IMR-90 (cell line): Measurements from ENCODE around the gene MALRD1. TPM values are rescaled to one million over a fixed set of nuclear protein-coding genes. Genes with fewer than 3 reads are reported as not detected.

Source experiments
- ATAC-seq: fragments of 200-7000 bp; cut with Tn5 transposase; 2 replicates; pipeline ENCODE4 v1.9.1; 2020; ENCODE audit warnings: low read depth, mild to moderate bottlenecking, moderate library complexity
- BruUV-seq: library from RNA; stranded (reverse); fragments of 400-500 nt; replicated peaks from 2 replicates; lab custom pipeline; 2021; lab: Mats Ljungman, UMichigan
- CTCF ChIA-PET: fragments of 300-600 bp; formaldehyde crosslinking; extraction: SDS; loops from one replicate; lab custom pipeline; 2021; ENCODE audit warnings: antibody characterized with exemption; lab: Yijun Ruan, JAX
- POLR2A ChIA-PET: fragments of 300-600 bp; sonication (Branson Sonifier 250); formaldehyde crosslinking; loops from one replicate; lab custom pipeline; 2022; ENCODE audit warnings: antibody characterized with exemption; ENCODE audit not compliant: unreplicated experiment; lab: Charles Lee
- DNase-seq: peaks from one replicate; pipeline ENCODE4 v3.0.0; 2013
- H2AFZ ChIP-seq: replicated peaks from 2 replicates; pipeline ENCODE3; 2013; ENCODE audit warnings: low read length, mild to moderate bottlenecking; ENCODE audit not compliant: poor library complexity
- H2AK5ac ChIP-seq: 2 replicates; pipeline ENCODE4 v1.6.1; 2013; ENCODE audit warnings: low read depth, low read length, inconsistent platforms
- H2AK9ac ChIP-seq: replicated peaks from 2 replicates; pipeline ENCODE3; 2013; ENCODE audit warnings: mild to moderate bottlenecking, low read depth, low read length, moderate library complexity; ENCODE audit not compliant: poor library complexity
- H2BK120ac ChIP-seq: 2 replicates; pipeline ENCODE4 v1.6.1; 2013; ENCODE audit warnings: low read depth, low read length, inconsistent platforms
- H2BK15ac ChIP-seq: 3 replicates; pipeline ENCODE4 v1.6.1; 2013; ENCODE audit warnings: low read depth, low read length, inconsistent platforms
- H2BK20ac ChIP-seq: 2 replicates; pipeline ENCODE4 v1.6.1; 2013; ENCODE audit warnings: low read depth, mild to moderate bottlenecking, inconsistent platforms, low read length, moderate library complexity
- H2BK5ac ChIP-seq: 2 replicates; pipeline ENCODE4 v1.6.1; 2013; ENCODE audit warnings: mild to moderate bottlenecking, low read depth, low read length, inconsistent platforms; ENCODE audit not compliant: poor library complexity, severe bottlenecking
- H3K14ac ChIP-seq: replicated peaks from 2 replicates; pipeline ENCODE4 v1.6.1; 2013; ENCODE audit warnings: low read depth, low read length, inconsistent platforms
- H3K18ac ChIP-seq: 2 replicates; pipeline ENCODE4 v1.6.1; 2013; ENCODE audit warnings: low read depth, low read length, control low read depth
- H3K23ac ChIP-seq: 2 replicates; pipeline ENCODE4 v1.6.1; 2013; ENCODE audit warnings: low read depth, low read length, inconsistent platforms
- H3K27ac ChIP-seq: 2 replicates; pipeline ENCODE4 v1.5.1; 2013; ENCODE audit warnings: mild to moderate bottlenecking, control low read depth, low read length; ENCODE audit not compliant: insufficient read depth
- H3K27me3 ChIP-seq: 2 replicates; pipeline ENCODE4 v1.6.1; 2013; ENCODE audit warnings: low read length; ENCODE audit not compliant: control insufficient read depth, insufficient read depth
- H3K36me3 ChIP-seq: 2 replicates; pipeline ENCODE4 v1.6.1; 2013; ENCODE audit warnings: low read length, mixed read lengths; ENCODE audit not compliant: control insufficient read depth, insufficient read depth
- H3K4ac ChIP-seq: 2 replicates; pipeline ENCODE4 v1.6.1; 2013; ENCODE audit warnings: low read depth, low read length, inconsistent platforms
- H3K4me1 ChIP-seq: 2 replicates; pipeline ENCODE4 v1.6.1; 2013; ENCODE audit warnings: low read length, mixed read lengths; ENCODE audit not compliant: control insufficient read depth, insufficient read depth
- H3K4me2 ChIP-seq: 2 replicates; pipeline ENCODE4 v1.6.1; 2013; ENCODE audit warnings: low read depth, mild to moderate bottlenecking, control low read depth, low read length, moderate library complexity
- H3K4me3 ChIP-seq: 2 replicates; pipeline ENCODE4 v1.5.1; 2013; ENCODE audit warnings: low read depth, mild to moderate bottlenecking, control low read depth, low read length, moderate library complexity; ENCODE audit not compliant: insufficient read depth
- H3K56ac ChIP-seq: 2 replicates; pipeline ENCODE4 v1.6.1; 2013; ENCODE audit warnings: low read length, inconsistent platforms; ENCODE audit not compliant: insufficient read depth; ENCODE audit errors: extremely low read depth
- H3K79me1 ChIP-seq, 2 experiments: 2 replicates each; pipeline ENCODE4 v1.6.1; 2013; ENCODE audit warnings: low read length in 2 of 2, inconsistent platforms in 1 of 2, low read depth in 1 of 2
- H3K9ac ChIP-seq: 2 replicates; pipeline ENCODE4 v1.6.1; 2013; ENCODE audit warnings: low read depth, low read length, control low read depth
- H3K9me1 ChIP-seq: 2 replicates; pipeline ENCODE4 v1.6.1; 2013; ENCODE audit warnings: low read length, inconsistent platforms; ENCODE audit not compliant: insufficient read depth
- H3K9me3 ChIP-seq: 2 replicates; pipeline ENCODE4 v1.6.1; 2013; ENCODE audit warnings: low read length; ENCODE audit not compliant: control insufficient read depth, insufficient read depth
- H4K20me1 ChIP-seq: 2 replicates; pipeline ENCODE4 v1.6.1; 2013; ENCODE audit warnings: low read length, inconsistent platforms; ENCODE audit not compliant: insufficient read depth
- H4K5ac ChIP-seq: 2 replicates; pipeline ENCODE4 v1.6.1; 2013; ENCODE audit warnings: mild to moderate bottlenecking, low read depth, low read length, control low read depth
- H4K8ac ChIP-seq, 2 experiments: 2 replicates each; pipeline ENCODE4 v1.6.1; 2013; ENCODE audit warnings: low read depth in 2 of 2, low read length in 2 of 2, control low read depth in 1 of 2, inconsistent platforms in 1 of 2
- H4K91ac ChIP-seq: 2 replicates; pipeline ENCODE4 v1.6.1; 2013; ENCODE audit warnings: low read depth, low read length, inconsistent platforms; ENCODE audit not compliant: insufficient read depth
- BHLHE40 ChIP-seq: fragments of 150-350 bp; IDR thresholded peaks from 2 replicates; pipeline ENCODE4 v1.6.1; 2016; ENCODE audit warnings: mild to moderate bottlenecking, low read depth, low read length
- CEBPB ChIP-seq: IDR thresholded peaks from 2 replicates; pipeline ENCODE4 v1.6.1; 2012; ENCODE audit warnings: low read depth, low read length, improper control_type of control experiment
- MAZ ChIP-seq: IDR thresholded peaks from 2 replicates; pipeline ENCODE4 v1.6.1; 2012; ENCODE audit warnings: low read depth, mild to moderate bottlenecking, low read length, improper control_type of control experiment, moderate library complexity, borderline replicate concordance
- RCOR1 ChIP-seq: IDR thresholded peaks from 2 replicates; pipeline ENCODE4 v1.6.1; 2012; ENCODE audit warnings: mild to moderate bottlenecking, low read length, improper control_type of control experiment; ENCODE audit not compliant: insufficient replicate concordance
- dilution Hi-C: fragments of 300-500 bp; cut with HindIII; formaldehyde crosslinking; loops from one replicate; pipeline ENCODE4 v1.14.3; 2018; ENCODE audit warnings: low sequenced_read_pairs; ENCODE audit not compliant: unreplicated experiment
- in situ Hi-C: fragments of 300-500 bp; cut with MboI; formaldehyde crosslinking; loops from 3 replicates; pipeline ENCODE4 v1.14.3; 2019; ENCODE audit warnings: low sequenced_read_pairs, inconsistent platforms, mixed read lengths
- intact Hi-C: fragments of 100-400 bp; cut with micrococcal nuclease; formaldehyde crosslinking; loops from 2 replicates; pipeline ENCODE4 v1.10.0; 2022
- polyA plus RNA-seq, 3 experiments: library from polyadenylated mRNA; depleted of rRNA; stranded (reverse); fragments of >200 nt; gene quantifications; 2 replicates each; pipeline ENCODE4 v1.2.3, GENCODE V29; 2012; ENCODE audit warnings: low replicate concordance in 1 of 3
- total RNA-seq: library from RNA; depleted of rRNA; stranded (reverse); fragments of >200 nt; gene quantifications from 2 replicates; pipeline ENCODE4 v1.2.3, GENCODE V29; 2012

Gene MALRD1
- total and polyA plus RNA-seq, 2 of the 4 experiments (the other 2 are of a cell fraction) = 0.34 to 1.1 TPM

DNA sequence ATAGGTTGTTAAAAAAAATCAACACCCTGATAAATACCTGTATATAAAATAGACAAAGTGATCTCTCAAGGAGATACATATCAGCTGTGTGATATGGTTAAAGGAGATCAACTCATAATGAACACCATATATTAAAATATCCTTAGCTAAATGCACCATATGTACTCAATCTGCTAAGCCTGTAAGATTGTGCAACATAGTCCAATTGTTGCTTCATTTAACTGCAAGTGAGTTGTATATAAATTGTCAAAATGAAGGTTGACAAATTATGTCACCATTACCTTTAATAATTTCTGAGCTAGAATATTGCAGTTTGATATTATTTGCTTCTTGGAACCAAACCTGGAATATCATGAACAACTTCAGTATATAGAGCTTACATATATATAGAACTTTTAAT lies 283.7 kb downstream of the MALRD1 start:
- no peak overlapping the region for H3K4me2 ChIP-seq
- intact Hi-C loops (no loop called here), dilution Hi-C loops (no loop called here), in situ Hi-C loops (no loop called here)
- H3K4ac ChIP-seq = no peak overlapping the region
- no peaks in the 10 kb centered on the region for H3K79me1 ChIP-seq
- ChIA-PET POLR2A (no interaction called here), CTCF (no interaction called here)
- no peak overlapping the region for H3K4me3 ChIP-seq
- H3K23ac ChIP-seq = no peak overlapping the region
- ATAC-seq (no peak), DNase-seq (peak; percentile 10)
- no peak overlapping the region for H2AK5ac ChIP-seq
- H3K36me3 ChIP-seq = no peaks in the 10 kb centered on the region
- H3K27ac ChIP-seq = no peak overlapping the region
- no peak overlapping the region for H4K5ac ChIP-seq
- H3K9me3 ChIP-seq = no peaks in the 10 kb centered on the region
- no peak overlapping the region for H2BK120ac ChIP-seq
- no peak overlapping the region for H3K14ac ChIP-seq
- H3K56ac ChIP-seq = no peak overlapping the region
- H2AK9ac ChIP-seq = no peak overlapping the region
- H3K9me1 ChIP-seq = no peaks in the 10 kb centered on the region
- H2BK20ac ChIP-seq = no peak overlapping the region
- no peak overlapping the region for H2BK5ac ChIP-seq
- no peak overlapping the region for H4K91ac ChIP-seq
- H4K8ac ChIP-seq = no peak overlapping the region
- BruUV-seq = no TSS peak
- no peaks in the 10 kb centered on the region for H3K27me3 ChIP-seq
- no peak overlapping the region for H3K9ac ChIP-seq
- no peak overlapping the region for H3K18ac ChIP-seq
- no peaks in the 10 kb centered on the region for H4K20me1 ChIP-seq
- no peak overlapping the region for H2BK15ac ChIP-seq
- TF ChIP-seq RCOR1 (no peak), MAZ (no peak), CEBPB (peak; percentile 88), BHLHE40 (no peak)
- H2AFZ ChIP-seq = no peak overlapping the region
- H3K4me1 ChIP-seq = no peaks in the 10 kb centered on the region; the same call in 1 of the 2 replicates
